ENCODE results near the gene CPNE8. TPM values are rescaled to one million over a fixed set of nuclear protein-coding genes. Genes with fewer than 3 reads are reported as not detected.

Gene CPNE8
- total and polyA plus RNA-seq, 8 donors, result 2.7 to 6.8 (median 5.1) TPM

DNA sequence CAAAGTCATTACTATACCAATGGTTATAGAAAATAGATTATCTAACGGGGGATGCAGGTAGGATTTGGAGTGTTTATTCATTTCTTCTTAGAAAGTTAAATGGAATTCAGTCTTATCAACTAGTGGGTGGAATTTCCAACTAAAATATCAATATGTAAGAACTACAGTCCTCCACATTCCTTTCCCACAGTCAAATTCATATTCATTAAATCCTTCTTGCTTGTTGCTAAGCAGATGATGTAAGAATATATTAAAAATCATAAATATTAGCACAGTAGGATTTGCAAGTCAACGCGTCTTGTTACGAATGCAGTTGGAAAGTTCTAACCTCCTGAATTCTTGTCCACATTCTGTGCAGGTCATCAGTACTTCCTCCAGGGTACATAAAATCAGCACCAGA, 259.2 kb downstream of the CPNE8 start:
- no peak overlapping the region for H3K27ac ChIP-seq
- no peaks in the 10 kb centered on the region for H3K4me1 ChIP-seq
- TF ChIP-seq, protein P1, sequence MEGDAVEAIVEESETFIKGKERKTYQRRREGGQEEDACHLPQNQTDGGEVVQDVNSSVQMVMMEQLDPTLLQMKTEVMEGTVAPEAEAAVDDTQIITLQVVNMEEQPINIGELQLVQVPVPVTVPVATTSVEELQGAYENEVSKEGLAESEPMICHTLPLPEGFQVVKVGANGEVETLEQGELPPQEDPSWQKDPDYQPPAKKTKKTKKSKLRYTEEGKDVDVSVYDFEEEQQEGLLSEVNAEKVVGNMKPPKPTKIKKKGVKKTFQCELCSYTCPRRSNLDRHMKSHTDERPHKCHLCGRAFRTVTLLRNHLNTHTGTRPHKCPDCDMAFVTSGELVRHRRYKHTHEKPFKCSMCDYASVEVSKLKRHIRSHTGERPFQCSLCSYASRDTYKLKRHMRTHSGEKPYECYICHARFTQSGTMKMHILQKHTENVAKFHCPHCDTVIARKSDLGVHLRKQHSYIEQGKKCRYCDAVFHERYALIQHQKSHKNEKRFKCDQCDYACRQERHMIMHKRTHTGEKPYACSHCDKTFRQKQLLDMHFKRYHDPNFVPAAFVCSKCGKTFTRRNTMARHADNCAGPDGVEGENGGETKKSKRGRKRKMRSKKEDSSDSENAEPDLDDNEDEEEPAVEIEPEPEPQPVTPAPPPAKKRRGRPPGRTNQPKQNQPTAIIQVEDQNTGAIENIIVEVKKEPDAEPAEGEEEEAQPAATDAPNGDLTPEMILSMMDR (IDR thresholded peaks at IDR 0.05), result no peak
- no peaks in the 10 kb centered on the region for H3K27me3 ChIP-seq
- no peak overlapping the region for H3K4me3 ChIP-seq
- intact Hi-C loops (cut with DNase I), result no loop called here
- 51 to 60% methylated on average over 4 of the region's 4 CpGs for WGBS, 2 donors
- ATAC-seq (no peak), DNase-seq (no peak), FAIRE-seq (no peak)
- no peaks in the 10 kb centered on the region for H3K9me3 ChIP-seq
- no peaks in the 10 kb centered on the region for H3K36me3 ChIP-seq

DNA sequence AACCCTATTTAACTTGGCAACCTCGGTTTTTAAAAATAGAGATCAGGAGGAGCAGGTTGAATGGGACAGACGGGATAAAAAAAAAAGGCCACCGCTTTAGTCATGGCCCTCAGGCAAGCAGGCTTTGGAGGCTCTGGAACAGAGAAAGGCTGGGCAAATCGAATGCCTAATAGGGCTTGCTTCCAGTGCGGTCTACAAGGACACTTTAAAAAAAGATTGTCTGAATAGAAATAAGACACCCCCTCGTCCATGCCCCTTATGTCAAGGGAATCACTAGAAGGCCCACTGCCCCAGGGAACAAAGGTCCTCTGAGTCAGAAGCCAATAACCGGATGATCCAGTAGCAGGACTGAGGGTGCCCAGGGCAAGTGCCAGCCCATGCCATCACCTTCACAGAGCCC, 265.8 kb downstream of the CPNE8 start:
- ATAC-seq (no peak), DNase-seq (no peak), FAIRE-seq (no peak)
- Histone ChIP-seq H3K36me3 (no peaks in the 10 kb centered on the region), H3K9me3 (no peaks in the 10 kb centered on the region), H3K27me3 (no peaks in the 10 kb centered on the region), H3K27ac (no peak overlapping the region), H3K4me3 (no peak overlapping the region), H3K4me1 (no peaks in the 10 kb centered on the region)
- TF ChIP-seq, protein P1 (IDR thresholded peaks at IDR 0.05), result no peak
- intact Hi-C loops (cut with DNase I), result no loop called here
- WGBS, 2 donors, result 45 to 55% methylated on average over 7 of the region's 7 CpGs

DNA sequence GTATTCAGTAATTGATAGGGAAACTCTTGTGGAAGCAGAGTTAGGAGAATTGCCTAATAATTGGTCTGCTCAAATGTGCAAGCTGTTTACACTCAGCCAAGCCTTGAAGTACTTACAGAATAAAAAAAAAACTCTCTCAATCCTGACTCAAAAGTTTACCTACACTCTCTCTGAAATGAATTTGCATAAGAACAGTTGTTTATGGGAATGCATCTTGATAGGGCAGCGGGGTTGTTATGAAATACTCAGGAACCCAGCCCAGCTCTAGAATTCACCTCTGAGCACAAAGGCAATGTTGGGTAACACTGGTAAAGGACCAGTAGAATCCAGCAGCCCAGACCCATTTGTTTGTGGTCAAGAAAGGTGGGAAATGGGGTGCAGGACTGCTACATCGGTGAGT, 267.0 kb downstream of the CPNE8 start:
- ATAC-seq, result no peak
- Histone ChIP-seq H3K9me3 (no peaks in the 10 kb centered on the region), H3K36me3 (no peaks in the 10 kb centered on the region), H3K4me1 (no peaks in the 10 kb centered on the region), H3K27ac (no peak overlapping the region), H3K4me3 (no peak overlapping the region), H3K27me3 (no peaks in the 10 kb centered on the region)
- TF ChIP-seq, protein P1 (IDR thresholded peaks at IDR 0.05), result no peak
- DNase-seq, result no peak
- no peak for FAIRE-seq
- intact Hi-C loops (cut with DNase I), result no loop called here
- 59 to 74% methylated on average over 2 of the region's 2 CpGs for WGBS, 2 donors

DNA sequence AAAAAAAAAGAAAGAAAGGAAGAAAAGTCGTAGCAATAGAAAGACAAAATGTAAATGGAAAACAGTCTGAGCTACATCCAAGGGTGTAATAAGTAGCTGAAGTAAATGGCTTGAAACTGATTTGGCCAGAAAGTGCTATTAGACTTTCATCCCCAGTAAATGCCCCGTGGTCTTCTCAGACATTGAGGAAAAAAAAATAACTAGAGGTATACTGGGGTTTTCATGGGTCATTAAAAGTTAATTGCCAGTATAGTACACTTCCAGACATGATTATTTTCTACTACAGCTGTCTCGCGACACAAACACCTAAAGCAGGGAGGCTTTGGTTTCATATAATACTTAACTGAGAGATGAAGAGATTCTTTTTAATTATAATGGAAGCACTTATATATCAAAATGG, 271.9 kb downstream of the CPNE8 start:
- FAIRE-seq (no peak), DNase-seq (no peak), ATAC-seq (no peak)
- Histone ChIP-seq H3K27me3 (no peaks in the 10 kb centered on the region), H3K36me3 (no peaks in the 10 kb centered on the region), H3K9me3 (no peaks in the 10 kb centered on the region), H3K4me3 (no peak overlapping the region), H3K27ac (no peak overlapping the region), H3K4me1 (no peaks in the 10 kb centered on the region)
- TF ChIP-seq, protein P1 (IDR thresholded peaks at IDR 0.05), result no peak
- intact Hi-C loops (cut with DNase I), result no loop called here
- WGBS, 2 donors, result 53 to 61% methylated on average over 4 of the region's 4 CpGs

DNA sequence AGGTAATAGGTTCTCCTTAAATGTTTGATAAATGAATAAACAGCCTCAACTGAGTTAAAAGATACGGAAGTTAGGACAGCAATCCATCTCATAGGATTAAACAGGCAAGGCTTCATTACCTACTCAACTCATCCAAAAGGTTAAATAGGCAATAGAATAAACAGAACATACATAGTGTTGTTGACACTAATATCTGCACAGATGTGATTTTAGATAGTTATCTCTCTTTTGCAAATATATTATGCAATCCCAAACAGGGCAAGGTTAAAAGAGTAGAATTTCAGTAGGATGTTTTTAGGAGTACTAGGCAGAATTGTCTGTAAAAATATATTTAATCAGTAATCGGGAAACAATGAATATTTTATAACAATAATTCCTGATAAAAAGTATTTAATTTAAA, 276.3 kb downstream of the CPNE8 start:
- Histone ChIP-seq H3K27ac (no peak overlapping the region), H3K27me3 (no peaks in the 10 kb centered on the region), H3K4me1 (no peaks in the 10 kb centered on the region), H3K4me3 (no peak overlapping the region), H3K36me3 (no peaks in the 10 kb centered on the region), H3K9me3 (no peaks in the 10 kb centered on the region)
- intact Hi-C loops (cut with DNase I), result no loop called here
- FAIRE-seq (no peak), ATAC-seq (no peak), DNase-seq (no peak)
- TF ChIP-seq, protein P1 (IDR thresholded peaks at IDR 0.05), result no peak
- WGBS, 2 donors, result 50 to 54% methylated on average over 2 of the region's 2 CpGs
